ENCODE measurements around the gene ATXN7L3B.

The ATXN7L3B gene

DNA sequence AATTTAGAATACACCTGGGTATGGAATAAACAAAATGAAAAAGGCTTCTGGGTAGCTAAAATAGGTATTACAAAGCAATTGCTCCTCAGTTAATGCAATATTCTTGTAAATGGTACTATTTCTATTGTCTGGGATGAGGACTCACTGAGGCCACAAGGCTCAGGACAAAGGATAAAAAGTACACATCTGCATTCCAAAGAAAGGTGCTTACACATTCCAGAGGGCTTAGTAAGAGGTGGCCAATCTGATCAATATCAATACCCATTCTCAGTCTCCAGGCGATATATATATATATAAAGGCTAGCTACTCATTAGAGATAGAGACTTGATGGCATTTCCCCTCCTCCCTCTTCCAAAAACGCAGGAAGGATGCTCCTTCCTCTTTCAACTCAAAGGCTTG, 43.8 kb downstream of the ATXN7L3B start:
- Histone ChIP-seq H3K4me1 (ENCODE audit: control insufficient read depth in 1 of 2, insufficient read depth in 1 of 2, low read depth in 1 of 2, low read length in 1 of 2) (no peaks in the 10 kb centered on the region), H3K27me3 (no peaks in the 10 kb centered on the region), H3K9me3 (no peaks in the 10 kb centered on the region), H3K36me3 (no peaks in the 10 kb centered on the region), H3K27ac (no peak overlapping the region), H3K4me3 (ENCODE audit: low read depth in 1 of 2, low read length in 1 of 2) (no peak overlapping the region)
- TF ChIP-seq, protein P1, sequence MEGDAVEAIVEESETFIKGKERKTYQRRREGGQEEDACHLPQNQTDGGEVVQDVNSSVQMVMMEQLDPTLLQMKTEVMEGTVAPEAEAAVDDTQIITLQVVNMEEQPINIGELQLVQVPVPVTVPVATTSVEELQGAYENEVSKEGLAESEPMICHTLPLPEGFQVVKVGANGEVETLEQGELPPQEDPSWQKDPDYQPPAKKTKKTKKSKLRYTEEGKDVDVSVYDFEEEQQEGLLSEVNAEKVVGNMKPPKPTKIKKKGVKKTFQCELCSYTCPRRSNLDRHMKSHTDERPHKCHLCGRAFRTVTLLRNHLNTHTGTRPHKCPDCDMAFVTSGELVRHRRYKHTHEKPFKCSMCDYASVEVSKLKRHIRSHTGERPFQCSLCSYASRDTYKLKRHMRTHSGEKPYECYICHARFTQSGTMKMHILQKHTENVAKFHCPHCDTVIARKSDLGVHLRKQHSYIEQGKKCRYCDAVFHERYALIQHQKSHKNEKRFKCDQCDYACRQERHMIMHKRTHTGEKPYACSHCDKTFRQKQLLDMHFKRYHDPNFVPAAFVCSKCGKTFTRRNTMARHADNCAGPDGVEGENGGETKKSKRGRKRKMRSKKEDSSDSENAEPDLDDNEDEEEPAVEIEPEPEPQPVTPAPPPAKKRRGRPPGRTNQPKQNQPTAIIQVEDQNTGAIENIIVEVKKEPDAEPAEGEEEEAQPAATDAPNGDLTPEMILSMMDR (IDR thresholded peaks at IDR 0.05) = no peak

DNA sequence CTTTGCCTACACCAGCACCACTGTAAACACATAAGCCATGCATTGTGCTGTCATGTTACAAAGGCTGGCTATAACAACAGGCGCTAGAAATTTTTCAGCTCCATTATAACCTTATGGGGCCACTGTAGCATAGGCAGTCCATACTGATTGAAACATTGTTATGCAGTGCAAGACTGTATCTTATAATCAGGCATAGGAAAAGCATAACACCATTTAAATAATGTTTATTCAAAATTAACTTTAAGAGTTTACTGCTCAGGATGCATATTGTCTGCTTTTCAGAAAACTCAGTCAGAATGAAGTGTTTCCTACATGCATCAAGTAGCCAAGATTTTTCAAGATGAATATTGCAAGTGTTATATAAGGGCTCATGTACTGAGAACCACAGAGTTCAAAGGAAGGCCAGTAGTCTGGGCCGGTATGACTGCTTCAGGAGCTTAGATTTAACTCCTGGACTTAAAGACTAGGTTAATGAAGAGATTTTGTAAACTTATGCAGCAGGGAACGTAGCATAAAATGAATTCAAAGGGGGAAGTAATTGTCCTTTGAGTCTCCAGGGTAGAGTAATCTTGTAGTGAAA, 46.9 kb downstream of the ATXN7L3B start:
- no peaks in the 10 kb centered on the region for H3K27me3 ChIP-seq
- no peaks in the 10 kb centered on the region for H3K4me1 ChIP-seq (ENCODE audit: control insufficient read depth in 1 of 2, insufficient read depth in 1 of 2, low read depth in 1 of 2, low read length in 1 of 2)
- H3K36me3 ChIP-seq = no peaks in the 10 kb centered on the region
- no peak overlapping the region for H3K4me3 ChIP-seq (ENCODE audit: low read depth in 1 of 2, low read length in 1 of 2)
- H3K9me3 ChIP-seq = no peaks in the 10 kb centered on the region
- no peak overlapping the region for H3K27ac ChIP-seq
- TF ChIP-seq, protein P1 (IDR thresholded peaks at IDR 0.05) = no peak

DNA sequence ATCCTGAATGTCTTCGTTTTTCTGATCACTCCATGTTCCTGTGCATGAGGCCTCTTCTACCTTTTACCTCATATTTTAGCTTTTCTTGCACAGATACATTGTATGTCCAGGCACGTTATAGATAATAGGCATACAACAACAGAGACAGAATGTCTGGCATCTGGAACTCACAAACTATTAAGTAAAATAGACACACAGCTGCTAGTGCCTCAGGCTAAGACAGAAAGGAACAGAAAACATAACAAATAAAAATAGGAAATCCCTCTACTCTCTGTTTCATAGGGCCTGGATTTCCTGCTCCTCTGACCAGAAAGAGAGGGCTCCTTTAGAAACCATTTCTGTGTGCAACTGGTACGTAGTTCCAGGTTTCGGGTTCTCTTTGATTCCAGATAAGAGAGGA, 48.6 kb downstream of the ATXN7L3B start:
- no peak overlapping the region for H3K27ac ChIP-seq

More for the DNA sequence above, 48.6 kb downstream of the ATXN7L3B start:
- H3K4me1 ChIP-seq (ENCODE audit: control insufficient read depth in 1 of 2, insufficient read depth in 1 of 2, low read depth in 1 of 2, low read length in 1 of 2) = no peaks in the 10 kb centered on the region
- no peaks in the 10 kb centered on the region for H3K9me3 ChIP-seq
- H3K36me3 ChIP-seq = no peaks in the 10 kb centered on the region
- H3K27me3 ChIP-seq = no peaks in the 10 kb centered on the region
- TF ChIP-seq, protein P1 (IDR thresholded peaks at IDR 0.05) = no peak
- no peak overlapping the region for H3K4me3 ChIP-seq (ENCODE audit: low read depth in 1 of 2, low read length in 1 of 2)

Data from neutrophil (primary cell).